GM10266 (cell line): Measurements from ENCODE around the gene ARL4D.

Source experiments
- DNase-seq: peaks from one replicate; pipeline ENCODE4 v3.0.0; 2012; ENCODE audit errors: extremely low spot score
- TF ChIP-seq, protein P1 (sequence below): IDR thresholded peaks from 2 replicates; pipeline ENCODE4 v1.5.1; 2012; ENCODE audit warnings: mild to moderate bottlenecking, low read depth; ENCODE audit not compliant: control insufficient read depth, insufficient read depth; ENCODE audit errors: missing control alignments

Gene ARL4D

DNA sequence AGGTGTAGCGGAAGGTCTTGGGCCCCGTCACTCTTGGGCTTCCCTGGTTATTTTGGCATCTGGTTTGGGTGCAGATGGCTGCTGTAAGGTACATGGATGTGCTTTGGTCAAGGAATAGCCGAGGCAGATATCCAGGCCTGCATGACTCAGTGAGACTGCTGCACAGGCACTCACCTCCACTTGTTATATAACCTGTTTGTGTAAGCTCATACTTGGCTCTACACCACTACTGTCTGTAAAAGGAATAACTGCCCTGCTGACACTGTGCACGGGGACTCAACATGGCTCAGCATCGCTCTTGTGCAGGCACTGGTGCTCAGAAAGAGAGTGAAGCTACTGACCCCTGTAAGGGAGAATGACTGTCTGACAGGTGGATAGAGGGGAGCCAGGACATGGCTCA is 42.3 kb upstream of the ARL4D start:
- no peak for DNase-seq
- TF ChIP-seq, protein P1, sequence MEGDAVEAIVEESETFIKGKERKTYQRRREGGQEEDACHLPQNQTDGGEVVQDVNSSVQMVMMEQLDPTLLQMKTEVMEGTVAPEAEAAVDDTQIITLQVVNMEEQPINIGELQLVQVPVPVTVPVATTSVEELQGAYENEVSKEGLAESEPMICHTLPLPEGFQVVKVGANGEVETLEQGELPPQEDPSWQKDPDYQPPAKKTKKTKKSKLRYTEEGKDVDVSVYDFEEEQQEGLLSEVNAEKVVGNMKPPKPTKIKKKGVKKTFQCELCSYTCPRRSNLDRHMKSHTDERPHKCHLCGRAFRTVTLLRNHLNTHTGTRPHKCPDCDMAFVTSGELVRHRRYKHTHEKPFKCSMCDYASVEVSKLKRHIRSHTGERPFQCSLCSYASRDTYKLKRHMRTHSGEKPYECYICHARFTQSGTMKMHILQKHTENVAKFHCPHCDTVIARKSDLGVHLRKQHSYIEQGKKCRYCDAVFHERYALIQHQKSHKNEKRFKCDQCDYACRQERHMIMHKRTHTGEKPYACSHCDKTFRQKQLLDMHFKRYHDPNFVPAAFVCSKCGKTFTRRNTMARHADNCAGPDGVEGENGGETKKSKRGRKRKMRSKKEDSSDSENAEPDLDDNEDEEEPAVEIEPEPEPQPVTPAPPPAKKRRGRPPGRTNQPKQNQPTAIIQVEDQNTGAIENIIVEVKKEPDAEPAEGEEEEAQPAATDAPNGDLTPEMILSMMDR: no peak

DNA sequence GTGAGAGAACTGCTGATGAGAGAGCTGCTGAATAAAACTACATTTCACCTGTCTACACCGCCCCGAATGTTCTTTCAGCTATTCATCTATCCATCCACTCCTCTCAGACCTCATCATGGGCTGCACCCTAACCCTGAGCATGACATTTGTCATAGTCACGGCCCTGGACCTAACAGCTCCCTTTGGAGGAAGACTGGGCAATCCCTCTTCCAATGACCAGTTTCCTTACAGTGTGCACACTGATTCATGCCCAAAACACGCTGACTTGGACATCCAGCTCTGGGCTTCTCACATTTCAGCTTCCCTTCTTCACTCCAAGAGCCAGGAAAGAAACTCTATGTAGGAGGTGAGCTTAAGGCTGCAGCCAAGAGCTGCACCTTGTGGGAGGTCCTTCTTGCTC is 41.8 kb upstream of the ARL4D start:
- DNase-seq: no peak
- TF ChIP-seq, protein P1: no peak

DNA sequence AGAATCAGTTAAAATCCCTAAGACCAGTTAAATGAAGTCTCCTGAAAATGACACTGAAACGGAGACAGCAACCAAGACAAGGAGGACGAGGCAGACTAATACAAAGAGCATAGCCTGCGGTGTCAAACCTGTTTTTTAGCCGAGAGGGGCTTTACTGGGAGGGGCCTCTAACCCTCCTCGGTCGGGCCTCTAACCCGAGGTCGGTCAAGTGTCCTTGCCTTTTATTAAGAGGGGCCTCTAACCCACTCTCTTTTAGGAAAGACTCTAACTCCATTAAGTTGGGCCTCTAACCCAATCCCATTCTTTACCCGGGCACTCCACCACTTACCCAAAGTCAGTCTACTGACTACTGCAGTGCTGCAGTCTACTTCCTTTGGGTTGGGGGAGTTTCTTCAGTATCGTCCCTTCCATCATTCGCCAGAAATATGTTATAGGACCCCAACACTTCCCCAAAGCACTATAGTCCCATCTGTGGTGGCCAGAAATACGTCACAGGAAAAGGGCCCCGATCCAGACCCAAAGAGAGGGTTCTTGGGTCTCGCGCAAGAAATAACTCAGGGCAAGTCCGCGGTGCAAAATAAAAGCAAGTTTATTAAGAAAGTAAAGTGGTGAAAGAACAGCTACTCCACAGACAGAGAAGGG is 39.2 kb upstream of the ARL4D start:
- DNase-seq: no peak
- TF ChIP-seq, protein P1: no peak

DNA sequence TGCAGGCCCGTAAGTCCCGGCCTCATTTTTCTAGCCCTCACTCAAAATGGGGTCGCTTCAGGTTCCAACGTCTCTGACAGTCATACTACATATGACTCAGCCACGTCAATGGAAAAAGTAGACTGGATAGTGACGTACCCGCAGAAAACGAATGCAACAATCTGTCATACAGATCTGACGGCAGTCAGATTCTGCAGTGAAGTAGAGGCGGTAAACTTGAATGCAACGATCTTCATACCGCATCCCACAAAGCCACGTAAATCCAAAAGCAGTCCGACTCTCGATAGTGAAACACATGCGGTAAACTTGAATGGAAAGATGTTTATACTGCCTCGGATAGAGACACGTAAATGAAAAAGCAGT is 38.4 kb upstream of the ARL4D start:
- TF ChIP-seq, protein P1: no peak
- no peak for DNase-seq

DNA sequence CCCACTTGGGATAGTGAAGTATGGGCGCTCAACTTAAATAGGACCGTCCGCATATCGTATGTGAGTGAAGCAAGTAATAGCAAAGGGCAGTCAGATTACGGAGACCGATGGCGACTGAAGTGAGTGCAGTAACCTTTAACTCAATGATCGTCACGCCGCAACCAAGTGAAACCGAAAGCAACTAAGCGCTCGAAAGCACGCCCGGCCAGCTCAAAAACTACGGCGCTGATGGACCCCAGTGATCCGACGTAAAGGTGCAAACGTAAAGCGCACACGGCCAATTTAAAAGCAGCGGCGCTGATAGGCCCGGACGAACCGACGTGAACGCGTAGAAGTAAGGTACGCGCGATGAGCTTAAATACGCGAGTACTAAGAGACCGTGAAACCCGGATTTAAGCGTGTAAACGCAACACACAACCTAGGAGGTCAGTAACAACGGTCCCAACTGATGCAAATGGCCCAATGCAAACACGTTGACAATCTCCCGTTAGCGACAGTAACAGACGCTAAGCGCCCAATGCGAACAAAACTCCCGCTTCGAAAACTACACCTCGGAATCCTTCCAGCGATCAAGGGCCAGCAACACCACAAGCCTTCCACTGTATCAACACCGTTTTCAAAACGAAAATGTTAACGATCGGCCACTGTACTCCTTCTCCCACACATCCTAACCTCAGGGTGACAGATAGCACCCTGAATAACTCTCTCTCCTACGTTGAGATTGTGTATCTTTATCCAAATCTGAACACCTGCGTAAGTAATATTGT is 37.9 kb upstream of the ARL4D start:
- DNase-seq: peak; percentile 60
- TF ChIP-seq, protein P1: no peak

DNA sequence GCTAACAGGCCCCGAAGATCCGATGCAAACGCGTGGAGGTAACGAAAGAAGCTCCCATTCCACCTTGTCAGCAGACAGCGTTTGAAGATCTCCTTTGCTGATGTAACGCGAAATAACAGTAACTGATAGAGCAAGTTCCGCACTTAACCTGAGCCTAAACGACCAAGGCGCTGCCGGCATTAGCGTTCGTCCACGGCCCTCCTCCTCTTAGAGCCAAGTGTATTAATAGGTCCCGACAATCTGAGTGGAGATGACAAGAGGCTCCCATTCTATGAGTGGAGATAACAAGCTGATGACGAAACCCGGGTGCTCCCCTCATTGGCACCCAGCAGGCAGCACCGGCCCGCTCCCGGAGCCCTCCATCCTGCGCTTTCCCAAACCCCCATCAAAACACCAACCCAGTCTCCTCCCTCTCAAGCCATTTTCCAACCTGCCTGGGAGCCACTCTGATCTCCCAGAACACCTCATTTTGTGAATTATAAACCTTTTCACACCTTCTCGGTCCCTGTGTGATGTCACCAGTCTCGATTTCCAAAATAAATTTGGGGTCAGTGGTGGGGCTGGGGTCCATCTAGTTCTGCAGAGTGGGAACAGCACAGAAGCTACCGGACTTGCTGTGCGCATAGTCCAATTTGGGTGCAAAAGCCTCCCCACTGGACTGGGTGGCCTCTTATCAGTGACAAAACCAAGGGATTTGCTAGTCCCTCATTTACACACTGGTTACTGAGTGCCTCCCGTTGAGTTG is 35.4 kb upstream of the ARL4D start:
- no peak for DNase-seq
- TF ChIP-seq, protein P1: no peak

DNA sequence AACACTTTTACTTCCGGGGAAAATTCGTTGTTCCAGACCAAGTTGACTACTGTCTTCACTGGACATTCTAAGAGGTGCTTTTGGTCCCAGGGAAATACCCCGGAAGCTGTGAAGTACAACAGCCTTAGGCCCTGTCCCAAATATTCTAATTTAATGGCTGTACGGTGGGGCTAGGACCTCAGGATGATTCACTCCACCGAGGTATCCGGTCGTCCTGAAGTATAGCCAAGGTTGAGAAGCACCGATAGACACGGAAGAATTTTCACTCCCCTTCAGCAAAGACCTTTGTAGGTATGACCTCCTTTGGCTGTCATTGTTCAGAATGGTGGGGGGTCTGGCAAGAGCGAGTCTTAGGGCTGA is 34.9 kb upstream of the ARL4D start:
- TF ChIP-seq, protein P1: no peak
- no peak for DNase-seq
